ENCODE measurements around the gene SH3BP1. TPM values are rescaled to one million over a fixed set of nuclear protein-coding genes. Genes with fewer than 3 reads are reported as not detected.

Gene SH3BP1
- total RNA-seq, 4 donors from 2014 or later = 53.1 to 158 (median 84.7) TPM

- peaks cover 54 to 87% (median 70%) of the 10 kb centered on the region in 4 donors for H3K4me1 ChIP-seq
Measured at GRCh38 chr22:37636186-37636948, 3.1 kb upstream of the SH3BP1 start.

GRCh38 chr22:37636949-37637273 is 2.6 kb upstream of the SH3BP1 start:
- TF ChIP-seq EP300 (IDR thresholded peaks at IDR 0.05; ENCODE audit: low read depth) = no peak
- TF ChIP-seq POLR2A (IDR thresholded peaks at IDR 0.05) = no peak
- TF ChIP-seq, protein P1, sequence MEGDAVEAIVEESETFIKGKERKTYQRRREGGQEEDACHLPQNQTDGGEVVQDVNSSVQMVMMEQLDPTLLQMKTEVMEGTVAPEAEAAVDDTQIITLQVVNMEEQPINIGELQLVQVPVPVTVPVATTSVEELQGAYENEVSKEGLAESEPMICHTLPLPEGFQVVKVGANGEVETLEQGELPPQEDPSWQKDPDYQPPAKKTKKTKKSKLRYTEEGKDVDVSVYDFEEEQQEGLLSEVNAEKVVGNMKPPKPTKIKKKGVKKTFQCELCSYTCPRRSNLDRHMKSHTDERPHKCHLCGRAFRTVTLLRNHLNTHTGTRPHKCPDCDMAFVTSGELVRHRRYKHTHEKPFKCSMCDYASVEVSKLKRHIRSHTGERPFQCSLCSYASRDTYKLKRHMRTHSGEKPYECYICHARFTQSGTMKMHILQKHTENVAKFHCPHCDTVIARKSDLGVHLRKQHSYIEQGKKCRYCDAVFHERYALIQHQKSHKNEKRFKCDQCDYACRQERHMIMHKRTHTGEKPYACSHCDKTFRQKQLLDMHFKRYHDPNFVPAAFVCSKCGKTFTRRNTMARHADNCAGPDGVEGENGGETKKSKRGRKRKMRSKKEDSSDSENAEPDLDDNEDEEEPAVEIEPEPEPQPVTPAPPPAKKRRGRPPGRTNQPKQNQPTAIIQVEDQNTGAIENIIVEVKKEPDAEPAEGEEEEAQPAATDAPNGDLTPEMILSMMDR (IDR thresholded peaks at IDR 0.05) = no peak
- TF ChIP-seq POLR2AphosphoS5 (IDR thresholded peaks at IDR 0.05) = no peak
- in situ Hi-C loops (cut with MboI; ENCODE audit: low pct_ligation_motif_present in 1 of 4, low pct_unique_long_range_greater_than_20kb in 1 of 4, low sequenced_read_pairs in 3 of 4) (no loop called here), intact Hi-C loops (cut with DNase I; ENCODE audit: low total_unique reads) (no loop called here)
- DNase-seq = no peak
- no peak overlapping the region for H3K4me3 ChIP-seq
- no peaks in the 10 kb centered on the region for H3K36me3 ChIP-seq
- no peaks in the 10 kb centered on the region for H3K27me3 ChIP-seq
- H3K9me3 ChIP-seq = no peaks in the 10 kb centered on the region
- H3K27ac ChIP-seq = peak overlapping the region; percentile 89 to 93 (median 92)
- WGBS, 2 donors (ENCODE audit: low coverage in 1 of 2) = 50 to 52% methylated on average over 1 to 3 of the region's 3 CpGs
- peaks cover 55 to 92% (median 75%) of the 10 kb centered on the region in 4 donors for H3K4me1 ChIP-seq

More at GRCh38 chr22:37636186-37636948, 3.1 kb upstream of the SH3BP1 start:
- Histone ChIP-seq H3K27me3 (no peaks in the 10 kb centered on the region), H3K36me3 (no peaks in the 10 kb centered on the region), H3K27ac (peak overlapping the region; percentile 89 to 93 (median 92)), H3K4me3 (no peak overlapping the region), H3K9me3 (no peaks in the 10 kb centered on the region)
- WGBS, 2 donors (ENCODE audit: low coverage in 1 of 2) = 50% methylated on average over 6 of the region's 6 CpGs; no CpG with 5 or more reads in 1 of the 2 donors
- TF ChIP-seq POLR2A (IDR thresholded peaks at IDR 0.05) (no peak), POLR2AphosphoS5 (IDR thresholded peaks at IDR 0.05) (peak in 1 of 3 donors; percentile 52)
- TF ChIP-seq, protein P1 (IDR thresholded peaks at IDR 0.05) = peak in 2 of 5 experiments; percentile 31 to 36
- peak; percentile 51 for DNase-seq
- intact Hi-C loops (cut with DNase I; ENCODE audit: low total_unique reads) (no loop called here), in situ Hi-C loops (cut with MboI; ENCODE audit: low pct_ligation_motif_present in 1 of 4, low pct_unique_long_range_greater_than_20kb in 1 of 4, low sequenced_read_pairs in 3 of 4) (no loop called here)

GRCh38 chr22:37638391-37639069 is 939 bp upstream of the SH3BP1 start:
- intact Hi-C loops (cut with DNase I; ENCODE audit: low total_unique reads) (no loop called here), in situ Hi-C loops (cut with MboI; ENCODE audit: low pct_ligation_motif_present in 1 of 4, low pct_unique_long_range_greater_than_20kb in 1 of 4, low sequenced_read_pairs in 3 of 4) (no loop called here)
- 11% methylated on average over 9 of the region's 11 CpGs; no CpG with 5 or more reads in 1 of the 2 donors for WGBS, 2 donors (ENCODE audit: low coverage in 1 of 2)
- Histone ChIP-seq H3K9me3 (no peaks in the 10 kb centered on the region), H3K36me3 (no peaks in the 10 kb centered on the region), H3K27me3 (no peaks in the 10 kb centered on the region), H3K27ac (peak overlapping the region; percentile 89 to 93 (median 92)), H3K4me3 (peak overlapping the region in 3 of 4 donors; percentile 61 to 77 (median 76)), H3K4me1 (peaks cover 62 to 98% (median 82%) of the 10 kb centered on the region in 4 donors)
- TF ChIP-seq POLR2A (IDR thresholded peaks at IDR 0.05) = peak; percentile 65
- TF ChIP-seq POLR2AphosphoS5 (IDR thresholded peaks at IDR 0.05) = peak; percentile 28 to 80 (median 66)
- TF ChIP-seq, protein P1 (IDR thresholded peaks at IDR 0.05) = no peak
- no peak for TF ChIP-seq EP300 (IDR thresholded peaks at IDR 0.05; ENCODE audit: low read depth)
- peak; percentile 85 for DNase-seq
